A673 (cell line): ENCODE data around the gene RAD21L1.

Source experiments
- EZH2 ChIP-seq: fragments of 200-600 bp; sonication (generic); IDR thresholded peaks from 2 replicates; pipeline ENCODE4 v1.6.1; 2017; ENCODE audit warnings: borderline replicate concordance, low read depth, mild to moderate bottlenecking, mixed read lengths, antibody characterized with exemption, low read length; ENCODE audit not compliant: poor library complexity, severe bottlenecking
- TF ChIP-seq, protein P1 (sequence below): fragments of 300-800, 200-600 bp; sonication (generic); conservative IDR thresholded peaks from 2 replicates; pipeline ENCODE4 v1.5.1; 2017; ENCODE audit warnings: low read depth, mild to moderate bottlenecking, antibody characterized with exemption, low read length, moderate library complexity, mixed read lengths

DNA sequence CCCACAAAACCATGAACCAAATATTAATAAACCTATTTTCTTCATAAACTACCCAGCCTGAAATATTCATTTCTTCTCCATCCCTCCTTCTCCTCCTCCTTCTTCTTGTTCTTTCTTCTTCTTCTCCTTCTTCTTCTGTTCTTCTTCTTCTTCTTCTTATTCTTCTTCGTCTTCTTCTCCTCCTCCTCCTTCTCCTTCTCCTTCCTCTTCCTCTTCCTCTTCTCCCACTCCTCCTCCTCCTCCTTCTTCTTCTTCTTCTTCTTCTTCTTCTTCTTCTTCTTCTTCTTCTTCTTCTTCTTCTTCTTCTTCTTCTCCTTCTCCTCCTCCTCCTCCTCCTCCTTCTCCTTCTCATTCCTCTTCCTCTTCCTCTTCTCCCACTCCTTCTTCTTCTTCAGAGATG is 36.0 kb upstream of the RAD21L1 start:
- TF ChIP-seq, protein P1, sequence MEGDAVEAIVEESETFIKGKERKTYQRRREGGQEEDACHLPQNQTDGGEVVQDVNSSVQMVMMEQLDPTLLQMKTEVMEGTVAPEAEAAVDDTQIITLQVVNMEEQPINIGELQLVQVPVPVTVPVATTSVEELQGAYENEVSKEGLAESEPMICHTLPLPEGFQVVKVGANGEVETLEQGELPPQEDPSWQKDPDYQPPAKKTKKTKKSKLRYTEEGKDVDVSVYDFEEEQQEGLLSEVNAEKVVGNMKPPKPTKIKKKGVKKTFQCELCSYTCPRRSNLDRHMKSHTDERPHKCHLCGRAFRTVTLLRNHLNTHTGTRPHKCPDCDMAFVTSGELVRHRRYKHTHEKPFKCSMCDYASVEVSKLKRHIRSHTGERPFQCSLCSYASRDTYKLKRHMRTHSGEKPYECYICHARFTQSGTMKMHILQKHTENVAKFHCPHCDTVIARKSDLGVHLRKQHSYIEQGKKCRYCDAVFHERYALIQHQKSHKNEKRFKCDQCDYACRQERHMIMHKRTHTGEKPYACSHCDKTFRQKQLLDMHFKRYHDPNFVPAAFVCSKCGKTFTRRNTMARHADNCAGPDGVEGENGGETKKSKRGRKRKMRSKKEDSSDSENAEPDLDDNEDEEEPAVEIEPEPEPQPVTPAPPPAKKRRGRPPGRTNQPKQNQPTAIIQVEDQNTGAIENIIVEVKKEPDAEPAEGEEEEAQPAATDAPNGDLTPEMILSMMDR = no peak
- TF ChIP-seq EZH2 = no peak
